ENCODE results near the gene MKX. TPM values are rescaled to one million over a fixed set of nuclear protein-coding genes. Genes with fewer than 3 reads are reported as not detected.

Gene MKX
- total and polyA plus RNA-seq, 4 donors: 0.57 to 3.0 (median 2.0) TPM; not detected in 1

- TF ChIP-seq FOXA2 (IDR thresholded peaks at IDR 0.05) (no peak), TAF1 (conservative IDR thresholded peaks at IDR 0.05) (no peak), RAD21 (IDR thresholded peaks at IDR 0.05) (no peak), HNF4G (IDR thresholded peaks at IDR 0.05) (no peak), HNF4A (conservative IDR thresholded peaks at IDR 0.05) (no peak), FOXA1 (IDR thresholded peaks at IDR 0.05) (no peak), GABPA (IDR thresholded peaks at IDR 0.05 in 1 of 2, conservative IDR thresholded peaks at IDR 0.05 in 1 of 2) (no peak)
- TF ChIP-seq, protein P1, sequence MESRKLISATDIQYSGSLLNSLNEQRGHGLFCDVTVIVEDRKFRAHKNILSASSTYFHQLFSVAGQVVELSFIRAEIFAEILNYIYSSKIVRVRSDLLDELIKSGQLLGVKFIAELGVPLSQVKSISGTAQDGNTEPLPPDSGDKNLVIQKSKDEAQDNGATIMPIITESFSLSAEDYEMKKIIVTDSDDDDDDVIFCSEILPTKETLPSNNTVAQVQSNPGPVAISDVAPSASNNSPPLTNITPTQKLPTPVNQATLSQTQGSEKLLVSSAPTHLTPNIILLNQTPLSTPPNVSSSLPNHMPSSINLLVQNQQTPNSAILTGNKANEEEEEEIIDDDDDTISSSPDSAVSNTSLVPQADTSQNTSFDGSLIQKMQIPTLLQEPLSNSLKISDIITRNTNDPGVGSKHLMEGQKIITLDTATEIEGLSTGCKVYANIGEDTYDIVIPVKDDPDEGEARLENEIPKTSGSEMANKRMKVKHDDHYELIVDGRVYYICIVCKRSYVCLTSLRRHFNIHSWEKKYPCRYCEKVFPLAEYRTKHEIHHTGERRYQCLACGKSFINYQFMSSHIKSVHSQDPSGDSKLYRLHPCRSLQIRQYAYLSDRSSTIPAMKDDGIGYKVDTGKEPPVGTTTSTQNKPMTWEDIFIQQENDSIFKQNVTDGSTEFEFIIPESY (IDR thresholded peaks at IDR 0.05): no peak
These were observed 35.6 kb downstream of the MKX start (continued) for GRCh38 chr10:27710014-27710413.

DNA sequence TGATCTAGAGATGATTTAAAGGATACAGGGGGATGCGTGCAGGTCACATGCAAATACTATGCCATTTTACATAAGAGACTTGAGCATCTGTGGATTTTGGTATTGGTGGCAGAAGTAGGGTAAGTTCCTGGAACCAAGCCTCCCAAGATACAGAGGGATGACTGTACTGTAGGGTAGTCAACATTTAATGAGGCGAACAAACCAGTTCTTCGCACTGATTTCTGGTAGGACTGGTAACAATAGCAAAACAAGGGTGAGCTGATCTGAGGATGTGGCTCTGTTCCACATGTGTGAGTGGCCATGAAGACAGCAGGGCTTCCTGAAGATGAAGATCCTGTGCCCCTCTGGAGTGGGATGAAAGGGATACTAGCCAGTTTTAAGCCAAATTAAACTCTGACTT lies 36.3 kb downstream of the MKX start:
- H3K4me3 ChIP-seq (ENCODE audit: low read depth in 1 of 3, low read length in 3 of 3): no peak overlapping the region
- H3K27me3 ChIP-seq (ENCODE audit: control insufficient read depth in 4 of 4, insufficient read depth in 4 of 4, low read length in 3 of 4): no peaks in the 10 kb centered on the region
- DNase-seq (ENCODE audit: low spot score): no peak
- no peaks in the 10 kb centered on the region for H3K4me1 ChIP-seq (ENCODE audit: control insufficient read depth in 4 of 4, insufficient read depth in 4 of 4, low read length in 3 of 4)
- no peaks in the 10 kb centered on the region for H3K36me3 ChIP-seq (ENCODE audit: control insufficient read depth in 4 of 4, insufficient read depth in 3 of 4, low read depth in 1 of 4, low read length in 3 of 4)
- TF ChIP-seq FOXA1 (IDR thresholded peaks at IDR 0.05): no peak
- TF ChIP-seq, protein P2, sequence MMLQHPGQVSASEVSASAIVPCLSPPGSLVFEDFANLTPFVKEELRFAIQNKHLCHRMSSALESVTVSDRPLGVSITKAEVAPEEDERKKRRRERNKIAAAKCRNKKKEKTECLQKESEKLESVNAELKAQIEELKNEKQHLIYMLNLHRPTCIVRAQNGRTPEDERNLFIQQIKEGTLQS (IDR thresholded peaks at IDR 0.05): no peak
- no peaks in the 10 kb centered on the region for H3K9me3 ChIP-seq (ENCODE audit: control insufficient read depth in 4 of 4, low read length in 3 of 4)
- H3K27ac ChIP-seq (ENCODE audit: low read depth in 1 of 2, low read length in 2 of 2): no peak overlapping the region
- H3K9ac ChIP-seq (ENCODE audit: low read depth in 1 of 2, low read length in 2 of 2): no peak overlapping the region
- 97% methylated on average over 3 of the region's 3 CpGs for WGBS

DNA sequence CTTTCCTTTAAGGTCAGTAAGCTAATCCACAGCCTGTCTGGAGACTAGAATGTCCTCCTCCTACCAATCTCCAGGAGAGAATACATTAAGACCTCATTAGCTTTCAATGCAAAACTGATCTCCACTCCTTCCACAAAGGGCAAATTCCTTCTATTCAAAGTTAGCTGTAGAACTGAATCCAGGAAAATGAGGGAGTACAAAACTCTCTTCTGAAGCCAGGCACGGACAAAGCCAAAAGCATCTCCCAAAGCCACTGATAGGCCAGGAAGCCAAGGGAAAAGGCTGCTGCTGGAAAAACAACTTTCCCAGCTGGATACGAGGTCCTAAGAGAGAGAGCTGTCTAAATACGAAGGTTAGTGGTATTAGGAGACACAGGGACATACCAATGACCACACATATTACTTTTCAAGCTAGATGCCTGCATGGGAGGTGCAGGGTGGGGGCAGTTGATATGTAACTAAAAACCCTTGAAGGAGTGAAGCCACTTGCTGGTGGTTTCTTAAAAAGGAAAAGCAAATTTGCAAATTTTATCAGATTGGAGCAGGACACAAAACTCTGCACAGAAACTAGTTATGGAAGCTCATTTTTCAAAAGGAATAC lies 43.6 kb downstream of the MKX start:
- H3K27me3 ChIP-seq (ENCODE audit: control insufficient read depth in 4 of 4, insufficient read depth in 4 of 4, low read length in 3 of 4): no peaks in the 10 kb centered on the region
- H3K4me1 ChIP-seq (ENCODE audit: control insufficient read depth in 4 of 4, insufficient read depth in 4 of 4, low read length in 3 of 4): peaks cover 0 to 12% (median 3%) of the 10 kb centered on the region in 4 donors
- no peaks in the 10 kb centered on the region for H3K36me3 ChIP-seq (ENCODE audit: control insufficient read depth in 4 of 4, insufficient read depth in 3 of 4, low read depth in 1 of 4, low read length in 3 of 4)
- 75% methylated on average over 3 of the region's 3 CpGs for WGBS
- H3K4me3 ChIP-seq (ENCODE audit: low read depth in 1 of 3, low read length in 3 of 3): no peak overlapping the region
- no peak for DNase-seq (ENCODE audit: low spot score)
- no peak overlapping the region for H3K9ac ChIP-seq (ENCODE audit: low read depth in 1 of 2, low read length in 2 of 2)
- H3K9me3 ChIP-seq (ENCODE audit: control insufficient read depth in 4 of 4, low read length in 3 of 4): no peaks in the 10 kb centered on the region
- no peak for TF ChIP-seq YY1 (IDR thresholded peaks at IDR 0.05)
- TF ChIP-seq HNF4A (conservative IDR thresholded peaks at IDR 0.05): no peak
- TF ChIP-seq HNF4G (IDR thresholded peaks at IDR 0.05): no peak
- no peak for TF ChIP-seq NR2F2 (IDR thresholded peaks at IDR 0.05)
- no peak for TF ChIP-seq SP1 (IDR thresholded peaks at IDR 0.05)
- TF ChIP-seq, protein P1 (IDR thresholded peaks at IDR 0.05): no peak
- no peak for TF ChIP-seq GABPA (IDR thresholded peaks at IDR 0.05 in 1 of 2, conservative IDR thresholded peaks at IDR 0.05 in 1 of 2)
- TF ChIP-seq, protein P3, sequence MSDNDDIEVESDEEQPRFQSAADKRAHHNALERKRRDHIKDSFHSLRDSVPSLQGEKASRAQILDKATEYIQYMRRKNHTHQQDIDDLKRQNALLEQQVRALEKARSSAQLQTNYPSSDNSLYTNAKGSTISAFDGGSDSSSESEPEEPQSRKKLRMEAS (IDR thresholded peaks at IDR 0.05): no peak
- no peak for TF ChIP-seq RXRA (IDR thresholded peaks at IDR 0.05)
- TF ChIP-seq, protein P2 (IDR thresholded peaks at IDR 0.05): no peak
- TF ChIP-seq FOXA2 (IDR thresholded peaks at IDR 0.05): no peak
- TF ChIP-seq, protein P4, sequence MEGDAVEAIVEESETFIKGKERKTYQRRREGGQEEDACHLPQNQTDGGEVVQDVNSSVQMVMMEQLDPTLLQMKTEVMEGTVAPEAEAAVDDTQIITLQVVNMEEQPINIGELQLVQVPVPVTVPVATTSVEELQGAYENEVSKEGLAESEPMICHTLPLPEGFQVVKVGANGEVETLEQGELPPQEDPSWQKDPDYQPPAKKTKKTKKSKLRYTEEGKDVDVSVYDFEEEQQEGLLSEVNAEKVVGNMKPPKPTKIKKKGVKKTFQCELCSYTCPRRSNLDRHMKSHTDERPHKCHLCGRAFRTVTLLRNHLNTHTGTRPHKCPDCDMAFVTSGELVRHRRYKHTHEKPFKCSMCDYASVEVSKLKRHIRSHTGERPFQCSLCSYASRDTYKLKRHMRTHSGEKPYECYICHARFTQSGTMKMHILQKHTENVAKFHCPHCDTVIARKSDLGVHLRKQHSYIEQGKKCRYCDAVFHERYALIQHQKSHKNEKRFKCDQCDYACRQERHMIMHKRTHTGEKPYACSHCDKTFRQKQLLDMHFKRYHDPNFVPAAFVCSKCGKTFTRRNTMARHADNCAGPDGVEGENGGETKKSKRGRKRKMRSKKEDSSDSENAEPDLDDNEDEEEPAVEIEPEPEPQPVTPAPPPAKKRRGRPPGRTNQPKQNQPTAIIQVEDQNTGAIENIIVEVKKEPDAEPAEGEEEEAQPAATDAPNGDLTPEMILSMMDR (IDR thresholded peaks at IDR 0.05; ENCODE audit: low read depth, low read length, missing input control): no peak
- no peak for TF ChIP-seq FOXA1 (IDR thresholded peaks at IDR 0.05)
- TF ChIP-seq TAF1 (conservative IDR thresholded peaks at IDR 0.05): no peak
- no peak for TF ChIP-seq RAD21 (IDR thresholded peaks at IDR 0.05)
- TF ChIP-seq JUND (IDR thresholded peaks at IDR 0.05): no peak
- TF ChIP-seq EGR1 (IDR thresholded peaks at IDR 0.05; ENCODE audit: low read depth in 2 of 2): no peak
- TF ChIP-seq, protein P5, sequence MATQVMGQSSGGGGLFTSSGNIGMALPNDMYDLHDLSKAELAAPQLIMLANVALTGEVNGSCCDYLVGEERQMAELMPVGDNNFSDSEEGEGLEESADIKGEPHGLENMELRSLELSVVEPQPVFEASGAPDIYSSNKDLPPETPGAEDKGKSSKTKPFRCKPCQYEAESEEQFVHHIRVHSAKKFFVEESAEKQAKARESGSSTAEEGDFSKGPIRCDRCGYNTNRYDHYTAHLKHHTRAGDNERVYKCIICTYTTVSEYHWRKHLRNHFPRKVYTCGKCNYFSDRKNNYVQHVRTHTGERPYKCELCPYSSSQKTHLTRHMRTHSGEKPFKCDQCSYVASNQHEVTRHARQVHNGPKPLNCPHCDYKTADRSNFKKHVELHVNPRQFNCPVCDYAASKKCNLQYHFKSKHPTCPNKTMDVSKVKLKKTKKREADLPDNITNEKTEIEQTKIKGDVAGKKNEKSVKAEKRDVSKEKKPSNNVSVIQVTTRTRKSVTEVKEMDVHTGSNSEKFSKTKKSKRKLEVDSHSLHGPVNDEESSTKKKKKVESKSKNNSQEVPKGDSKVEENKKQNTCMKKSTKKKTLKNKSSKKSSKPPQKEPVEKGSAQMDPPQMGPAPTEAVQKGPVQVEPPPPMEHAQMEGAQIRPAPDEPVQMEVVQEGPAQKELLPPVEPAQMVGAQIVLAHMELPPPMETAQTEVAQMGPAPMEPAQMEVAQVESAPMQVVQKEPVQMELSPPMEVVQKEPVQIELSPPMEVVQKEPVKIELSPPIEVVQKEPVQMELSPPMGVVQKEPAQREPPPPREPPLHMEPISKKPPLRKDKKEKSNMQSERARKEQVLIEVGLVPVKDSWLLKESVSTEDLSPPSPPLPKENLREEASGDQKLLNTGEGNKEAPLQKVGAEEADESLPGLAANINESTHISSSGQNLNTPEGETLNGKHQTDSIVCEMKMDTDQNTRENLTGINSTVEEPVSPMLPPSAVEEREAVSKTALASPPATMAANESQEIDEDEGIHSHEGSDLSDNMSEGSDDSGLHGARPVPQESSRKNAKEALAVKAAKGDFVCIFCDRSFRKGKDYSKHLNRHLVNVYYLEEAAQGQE (IDR thresholded peaks at IDR 0.05): no peak
- H3K27ac ChIP-seq (ENCODE audit: low read depth in 1 of 2, low read length in 2 of 2): no peak overlapping the region

Data from liver (tissue), 9 donors.